ENCODE data around the gene DMRT2. TPM values are rescaled to one million over a fixed set of nuclear protein-coding genes. Genes with fewer than 3 reads are reported as not detected.

Gene DMRT2
- total and polyA plus RNA-seq, 2 of the 13 experiments (the other 11 are each of a cell fraction or from before 2014, with no cell fraction given) = not detected

- Histone ChIP-seq H3K9ac (ENCODE audit: insufficient read depth, low read depth, low read length) (no peak overlapping the region), H3K27ac (ENCODE audit: extremely low read length, insufficient read depth, low read length) (no peak overlapping the region), H2AFZ (ENCODE audit: low read length) (no peak overlapping the region), H3K4me2 (ENCODE audit: low read depth, low read length) (no peak overlapping the region), H3K4me3 (replicated peaks in 1 of 3; ENCODE audit: insufficient read depth in 1 of 3, low read depth in 2 of 3, low read length in 3 of 3) (no peak overlapping the region), H4K20me1 (ENCODE audit: insufficient read depth, low read length) (no peaks in the 10 kb centered on the region), H3K9me3 (ENCODE audit: low read length) (no peaks in the 10 kb centered on the region), H3K36me3 (replicated peaks in 1 of 2; ENCODE audit: control insufficient read depth in 1 of 2, insufficient read depth in 2 of 2, low read length in 2 of 2) (no peaks in the 10 kb centered on the region), H3K4me1 (ENCODE audit: insufficient read depth, low read length) (no peaks in the 10 kb centered on the region), H3K27me3 (ENCODE audit: control insufficient read depth in 1 of 2, insufficient read depth in 2 of 2, low read length in 2 of 2) (peaks cover 0 to 18% of the 10 kb centered on the region in 2 experiments; a peak in 2 of 5 replicates), H3K79me2 (ENCODE audit: insufficient read depth, low read length) (no peaks in the 10 kb centered on the region)
- FAIRE-seq (no peak), DNase-seq (ENCODE audit: low spot score) (no peak), ATAC-seq (no peak)
- in situ Hi-C loops (cut with HindIII; ENCODE audit: extremely low pct_ligation_motif_present, low pct_unique_long_range_greater_than_20kb) (no loop called here), intact Hi-C loops (cut with micrococcal nuclease; ENCODE audit: unreplicated experiment) (no loop called here)
- no TSS peak for BruUV-seq (replicated peaks)
- CTCF ChIA-PET (ENCODE audit: low intra/inter-chr PET ratio, low total read pairs) = no interaction called here
- WGBS (ENCODE audit: low lambda C conversion rate) = 46% methylated on average over 9 of the region's 9 CpGs
- TF ChIP-seq ZNF329 (CRISPR knock-in tag; IDR thresholded peaks at IDR 0.05; ENCODE audit: low read depth) = no peak
- no peak for TF ChIP-seq JUN (CRISPR knock-in tag; IDR thresholded peaks at IDR 0.05)
- TF ChIP-seq FOXP4 (CRISPR knock-in tag; IDR thresholded peaks at IDR 0.05) = no peak
- no peak for TF ChIP-seq FOXC1 (CRISPR knock-in tag; IDR thresholded peaks at IDR 0.05; ENCODE audit: borderline replicate concordance)
- TF ChIP-seq HNF1A (IDR thresholded peaks at IDR 0.05; ENCODE audit: low read depth) = no peak
- TF ChIP-seq HNF1A (CRISPR knock-in tag; IDR thresholded peaks at IDR 0.05; ENCODE audit: borderline replicate concordance) = no peak
- no peak for TF ChIP-seq ZBTB33 (CRISPR knock-in tag; IDR thresholded peaks at IDR 0.05)
- no peak for TF ChIP-seq ZBTB10 (CRISPR knock-in tag; IDR thresholded peaks at IDR 0.05; ENCODE audit: borderline replicate concordance)
- no peak for TF ChIP-seq SIN3A (IDR thresholded peaks at IDR 0.05; ENCODE audit: borderline replicate concordance, low read depth, low read length)
- TF ChIP-seq SKI (IDR thresholded peaks at IDR 0.05; ENCODE audit: partially characterized antibody) = no peak
- no peak for TF ChIP-seq THAP8 (CRISPR knock-in tag; IDR thresholded peaks at IDR 0.05; ENCODE audit: borderline replicate concordance)
- TF ChIP-seq PHF8 (CRISPR knock-in tag; IDR thresholded peaks at IDR 0.05) = no peak
- no peak for TF ChIP-seq WIZ (CRISPR knock-in tag; IDR thresholded peaks at IDR 0.05)
- TF ChIP-seq HDAC2 (CRISPR knock-in tag; IDR thresholded peaks at IDR 0.05) = no peak
- POLR2A ChIA-PET = no interaction called here
Measured at GRCh38 chr9:1053282-1053621, 3.1 kb downstream of the DMRT2 start.

All from HepG2 (cell line).